H9 (cell line): ENCODE measurements around the gene ACVR2B. TPM values are rescaled to one million over a fixed set of nuclear protein-coding genes. Genes with fewer than 3 reads are reported as not detected.

Experiments used
- DNase-seq: peaks from one replicate; pipeline ENCODE4 v3.0.0-alpha.2; 2017
- H2AFZ ChIP-seq: one replicate; pipeline ENCODE4 v1.6.1; 2013; ENCODE audit warnings: mild to moderate bottlenecking, low read length, control low read depth, moderate library complexity
- H2AK5ac ChIP-seq: 2 replicates; pipeline ENCODE4 v1.6.1; 2013; ENCODE audit warnings: low read length, control low read depth, mixed read lengths; ENCODE audit not compliant: insufficient read length
- H2BK120ac ChIP-seq: one replicate; pipeline ENCODE4 v1.6.1; 2013; ENCODE audit warnings: low read depth, mild to moderate bottlenecking, low read length, control low read depth, inconsistent platforms; ENCODE audit not compliant: poor library complexity, severe bottlenecking
- H2BK12ac ChIP-seq: 2 replicates; pipeline ENCODE4 v1.6.1; 2013; ENCODE audit warnings: low read length, control low read depth, mixed read lengths, low read depth; ENCODE audit not compliant: insufficient read length
- H2BK15ac ChIP-seq: 2 replicates; pipeline ENCODE4 v1.6.1; 2013; ENCODE audit warnings: low read depth, low read length, control low read depth
- H2BK20ac ChIP-seq: one replicate; pipeline ENCODE4 v1.6.1; 2013; ENCODE audit warnings: low read depth, mild to moderate bottlenecking, low read length, control low read depth, inconsistent platforms; ENCODE audit not compliant: poor library complexity, severe bottlenecking
- H2BK5ac ChIP-seq: 2 replicates; pipeline ENCODE4 v1.6.1; 2013; ENCODE audit warnings: low read length, control low read depth, mixed read lengths; ENCODE audit not compliant: insufficient read length
- H3K14ac ChIP-seq: 2 replicates; pipeline ENCODE4 v1.6.1; 2013; ENCODE audit warnings: low read length, control low read depth; ENCODE audit not compliant: insufficient read depth
- H3K18ac ChIP-seq: 2 replicates; pipeline ENCODE4 v1.6.1; 2013; ENCODE audit warnings: low read depth, mild to moderate bottlenecking, mixed read lengths, low read length, control low read depth; ENCODE audit not compliant: insufficient read length
- H3K23ac ChIP-seq: 2 replicates; pipeline ENCODE4 v1.6.1; 2013; ENCODE audit warnings: low read length, control low read depth, mixed read lengths, low read depth; ENCODE audit not compliant: insufficient read length
- H3K23me2 ChIP-seq: 2 replicates; pipeline ENCODE4 v1.6.1; 2013; ENCODE audit warnings: low read depth, mild to moderate bottlenecking, mixed read lengths, low read length, control low read depth; ENCODE audit not compliant: insufficient read length, poor library complexity, severe bottlenecking
- H3K27ac ChIP-seq: 2 replicates; pipeline ENCODE4 v1.5.1; 2013; ENCODE audit warnings: low read length, control low read depth, mixed read lengths, low read depth; ENCODE audit not compliant: insufficient read length
- H3K27me3 ChIP-seq: 2 replicates; pipeline ENCODE4 v1.6.1; 2013; ENCODE audit warnings: low read length, control low read depth, inconsistent platforms; ENCODE audit not compliant: insufficient read depth
- H3K4ac ChIP-seq: 2 replicates; pipeline ENCODE4 v1.6.1; 2013; ENCODE audit warnings: low read depth, mild to moderate bottlenecking, control low read depth, inconsistent platforms, low read length, moderate library complexity
- H3K4me1 ChIP-seq: 2 replicates; pipeline ENCODE4 v1.6.1; 2013; ENCODE audit warnings: low read length, control low read depth, inconsistent platforms; ENCODE audit not compliant: insufficient read depth
- H3K4me2 ChIP-seq: 2 replicates; pipeline ENCODE4 v1.6.1; 2013; ENCODE audit warnings: low read length, control low read depth, mixed read lengths; ENCODE audit not compliant: insufficient read length, insufficient read depth
- H3K56ac ChIP-seq: 2 replicates; pipeline ENCODE4 v1.6.1; 2013; ENCODE audit warnings: low read depth, mild to moderate bottlenecking, mixed read lengths, low read length, control low read depth; ENCODE audit not compliant: insufficient read length
- H3K79me1 ChIP-seq: 2 replicates; pipeline ENCODE4 v1.6.1; 2013; ENCODE audit warnings: low read depth, mild to moderate bottlenecking, moderate library complexity, low read length, control low read depth, inconsistent platforms; ENCODE audit not compliant: insufficient read depth, poor library complexity, severe bottlenecking
- H3K79me2 ChIP-seq: 2 replicates; pipeline ENCODE4 v1.6.1; 2013; ENCODE audit warnings: low read length, control low read depth, inconsistent platforms; ENCODE audit not compliant: insufficient read depth
- H3K9ac ChIP-seq: 2 replicates; pipeline ENCODE4 v1.6.1; 2013; ENCODE audit warnings: low read length, control low read depth, mixed read lengths; ENCODE audit not compliant: insufficient read length; ENCODE audit errors: extremely low read depth
- H3K9me3 ChIP-seq: one replicate; pipeline ENCODE4 v1.6.1; 2013; ENCODE audit warnings: low read depth, low read length, inconsistent platforms; ENCODE audit not compliant: control insufficient read depth
- H3T11ph ChIP-seq: one replicate; pipeline ENCODE4 v1.6.1; 2013; ENCODE audit warnings: mild to moderate bottlenecking, low read length, control low read depth, inconsistent platforms
- H4K20me1 ChIP-seq: one replicate; pipeline ENCODE4 v1.6.1; 2013; ENCODE audit not compliant: control insufficient read depth, insufficient read length, insufficient read depth
- H4K5ac ChIP-seq: 2 replicates; pipeline ENCODE4 v1.6.1; 2013; ENCODE audit warnings: low read depth, mild to moderate bottlenecking, mixed read lengths, low read length, control low read depth; ENCODE audit not compliant: insufficient read length
- H4K8ac ChIP-seq: replicated peaks from 2 replicates; pipeline ENCODE4 v1.6.1; 2013; ENCODE audit warnings: low read length, control low read depth, mixed read lengths, low read depth; ENCODE audit not compliant: insufficient read length
- H4K91ac ChIP-seq: 2 replicates; pipeline ENCODE4 v1.6.1; 2013; ENCODE audit warnings: low read depth, mild to moderate bottlenecking, moderate library complexity, mixed read lengths, low read length, control low read depth; ENCODE audit not compliant: insufficient read length
- H3K27ac Mint-ChIP-seq, 3 experiments: 2 replicates in 2 of 3; 3 replicates in 1 of 3; pipeline ENCODE4 v1.8.0; 2020 to 2021; ENCODE audit warnings: mixed read lengths in 3 of 3, mild to moderate bottlenecking in 1 of 3, moderate library complexity in 1 of 3
- H3K27me3 Mint-ChIP-seq: 2 replicates; pipeline ENCODE4 v1.8.0; 2021; ENCODE audit warnings: low read depth, mild to moderate bottlenecking, moderate library complexity, mixed read lengths
- H3K36me3 Mint-ChIP-seq, 3 experiments: 2 replicates in 2 of 3; 3 replicates in 1 of 3; pipeline ENCODE4 v1.8.0; 2020 to 2021; ENCODE audit warnings: low read depth in 3 of 3, mixed read lengths in 3 of 3; ENCODE audit not compliant: insufficient read depth in 1 of 3
- H3K4me1 Mint-ChIP-seq, 2 experiments: 2 replicates each; pipeline ENCODE4 v1.8.0; 2020; ENCODE audit warnings: mixed read lengths in 2 of 2
- H3K4me3 Mint-ChIP-seq, 2 experiments: 2 replicates in 1 of 2; 3 replicates in 1 of 2; pipeline ENCODE4 v1.8.0; 2020 to 2021; ENCODE audit warnings: mild to moderate bottlenecking in 2 of 2, mixed read lengths in 2 of 2, moderate library complexity in 1 of 2
- H3K9me3 Mint-ChIP-seq, 2 experiments: 2 replicates in 1 of 2; 3 replicates in 1 of 2; pipeline ENCODE4 v1.8.0; 2020; ENCODE audit warnings: mild to moderate bottlenecking in 2 of 2, mixed read lengths in 2 of 2, moderate library complexity in 1 of 2
- CTCF ChIP-seq: fragments of 200-600 bp; sonication (generic); conservative IDR thresholded peaks from 3 replicates; pipeline ENCODE4 v1.8.0; 2021; ENCODE audit warnings: antibody characterized with exemption, mild to moderate bottlenecking
- WGBS: extraction: QIAGEN DNeasy Blood & Tissue Kit; methylation state at CpG from one replicate; pipeline ENCODE4 v1.1.7; 2013; ENCODE audit warnings: missing lambda C conversion rate, low lambda C conversion rate, mixed read lengths; ENCODE audit not compliant: insufficient read length; ENCODE audit errors: extremely low coverage; 5-methylcytosine and 5-hydroxymethylcytosine counted together
- total RNA-seq: library from RNA; stranded (reverse); gene quantifications from 2 replicates; pipeline ENCODE4 v1.2.1, GENCODE V29; 2021

ACVR2B gene
- total RNA-seq, 1 experiment from 2014 or later: 105 TPM

GRCh38 chr3:38454884-38455638 lies 1.4 kb downstream of the ACVR2B start:
- H3K56ac ChIP-seq: no peak overlapping the region
- H3K4me1 Mint-ChIP-seq: peaks cover 42 to 45% of the 10 kb centered on the region in 2 experiments
- no peak overlapping the region for H2BK5ac ChIP-seq
- no peak overlapping the region for H2BK15ac ChIP-seq
- peak overlapping the region; percentile 85 for H3K9ac ChIP-seq
- H3K36me3 Mint-ChIP-seq: peaks cover 4 to 7% (median 7%) of the 10 kb centered on the region in 3 experiments; a peak in 6 of 7 replicates
- H3K79me1 ChIP-seq: peaks cover 8% of the 10 kb centered on the region
- peak overlapping the region; percentile 5 for H3K4ac ChIP-seq
- peaks cover 2% of the 10 kb centered on the region for H4K20me1 ChIP-seq
- H4K8ac ChIP-seq: no peak overlapping the region
- no CpG with 5 or more reads among the region's 72 CpGs for WGBS
- no peaks in the 10 kb centered on the region for H3K27me3 ChIP-seq
- H3K27ac ChIP-seq: no peak overlapping the region
- H2BK12ac ChIP-seq: no peak overlapping the region
- H2AK5ac ChIP-seq: no peak overlapping the region
- peaks cover 9% of the 10 kb centered on the region for H3K27me3 Mint-ChIP-seq
- H3K27ac Mint-ChIP-seq: peak overlapping the region; percentile 98 to 100 (median 99)
- peak overlapping the region; percentile 97 to 100 for H3K4me3 Mint-ChIP-seq
- H4K91ac ChIP-seq: peak overlapping the region; percentile 73
- H2BK20ac ChIP-seq: no peak overlapping the region
- peaks cover 5% of the 10 kb centered on the region in 2 experiments; a peak in 4 of 5 replicates for H3K9me3 Mint-ChIP-seq
- H3K18ac ChIP-seq: peak overlapping the region; percentile 68
- peaks cover 40% of the 10 kb centered on the region; the same call in 1 of the 2 replicates for H3K79me2 ChIP-seq
- H3K4me2 ChIP-seq: peak overlapping the region; percentile 84
- H3K4me1 ChIP-seq: peaks cover 12% of the 10 kb centered on the region
- no peak overlapping the region for H2AFZ ChIP-seq
- H3T11ph ChIP-seq: no peak overlapping the region
- peak overlapping the region; percentile 82 for H3K14ac ChIP-seq
- no peaks in the 10 kb centered on the region for H3K9me3 ChIP-seq
- no peak overlapping the region for H3K23ac ChIP-seq
- peak overlapping the region; percentile 2 for H4K5ac ChIP-seq
- no peak for TF ChIP-seq CTCF
- peaks cover 11% of the 10 kb centered on the region for H3K23me2 ChIP-seq
- peak; percentile 89 for DNase-seq
- no peak overlapping the region for H2BK120ac ChIP-seq
